Measurements from ENCODE around the gene MRTFA.

DNA sequence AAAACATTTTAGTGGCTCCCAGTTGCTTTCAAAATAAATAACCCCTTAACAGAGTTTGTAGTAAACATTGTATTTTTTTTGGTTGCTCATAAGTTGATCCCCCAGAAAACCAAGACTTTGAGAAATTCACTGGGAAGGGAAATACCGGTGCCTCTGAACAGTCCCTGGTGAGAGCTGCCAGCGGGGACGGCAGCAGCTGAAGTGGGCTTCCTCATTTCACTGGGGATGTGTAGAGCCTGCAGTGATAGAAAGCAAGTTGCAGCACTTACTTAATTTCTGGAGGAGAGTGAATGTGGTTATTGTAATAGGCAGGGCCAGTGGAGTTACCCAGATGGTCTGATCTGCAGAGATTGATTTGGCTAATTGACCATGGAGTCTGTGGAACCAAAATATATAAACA lies 24.2 kb upstream of the MRTFA start:
- TF ChIP-seq ELF4 (IDR thresholded peaks at IDR 0.05) = no peak
- TF ChIP-seq FOXK2 (IDR thresholded peaks at IDR 0.05) = no peak
- no peak for TF ChIP-seq FOXA1 (IDR thresholded peaks at IDR 0.05)
- no peak for TF ChIP-seq SUZ12 (IDR thresholded peaks at IDR 0.05)
- no peak for TF ChIP-seq FOXM1 (IDR thresholded peaks at IDR 0.05; ENCODE audit: borderline replicate concordance)
